Retina (tissue), 1 donor: ENCODE data around the gene MTRFR.
"Not testable (repeated sequence)": the region's sequence is repeated elsewhere in the genome, so short reads cannot be mapped to it uniquely, and the experiment has no call there.

Experiments used
- DNase-seq: peaks from one replicate; pipeline ENCODE4 v3.0.0-alpha.2; 2016

The MTRFR gene

GRCh38 chr12:123232807-123233504 lies at the start of gene MTRFR, which contains the start of gene MPHOSPH9:
MTRFR (plus strand) TSS chr12:123233436; CDS start chr12:123253675, 20,239 bp downstream.
MPHOSPH9 (minus strand) TSS chr12:123233141; CDS start chr12:123230364, 2,777 bp downstream.
- DNase-seq = peak; percentile 100

- no peak for DNase-seq
These were observed 45.6 kb upstream of the MTRFR start for GRCh38 chr12:123187637-123188036.

- DNase-seq = no peak
These were observed 33.3 kb upstream of the MTRFR start for GRCh38 chr12:123199936-123200335.

GRCh38 chr12:123200414-123200813 lies 32.8 kb upstream of the MTRFR start:
- no peak for DNase-seq

GRCh38 chr12:123206794-123207193 lies 26.4 kb upstream of the MTRFR start:
- not testable (repeated sequence) for DNase-seq

GRCh38 chr12:123207815-123208214 lies 25.4 kb upstream of the MTRFR start:
- not testable (repeated sequence) for DNase-seq

DNA sequence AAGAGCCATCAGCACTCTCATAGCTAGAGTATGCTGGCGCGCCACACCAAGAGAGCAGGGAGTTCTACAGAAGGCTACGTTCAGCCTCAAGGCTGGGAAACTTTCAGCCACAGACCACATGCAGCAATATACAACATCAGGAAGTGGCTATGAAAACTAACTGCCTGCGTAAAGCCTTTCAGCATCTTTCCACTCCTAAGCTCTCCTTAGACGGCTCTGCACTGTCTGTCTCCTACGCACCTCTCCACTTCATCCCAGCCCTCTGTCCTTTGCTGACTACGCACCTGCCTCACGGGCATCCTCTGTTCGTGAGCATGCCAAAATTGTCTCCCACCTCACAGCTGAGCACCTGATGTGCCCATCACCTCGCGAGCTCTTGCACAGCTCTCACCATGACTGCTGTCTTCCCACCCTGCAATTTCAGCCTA lies 10.0 kb upstream of the MTRFR start:
- DNase-seq = no peak

GRCh38 chr12:123225443-123225842 lies 7.8 kb upstream of the MTRFR start:
- DNase-seq = no peak

GRCh38 chr12:123227581-123228258 lies 5.5 kb upstream of the MTRFR start:
- no peak for DNase-seq

DNA sequence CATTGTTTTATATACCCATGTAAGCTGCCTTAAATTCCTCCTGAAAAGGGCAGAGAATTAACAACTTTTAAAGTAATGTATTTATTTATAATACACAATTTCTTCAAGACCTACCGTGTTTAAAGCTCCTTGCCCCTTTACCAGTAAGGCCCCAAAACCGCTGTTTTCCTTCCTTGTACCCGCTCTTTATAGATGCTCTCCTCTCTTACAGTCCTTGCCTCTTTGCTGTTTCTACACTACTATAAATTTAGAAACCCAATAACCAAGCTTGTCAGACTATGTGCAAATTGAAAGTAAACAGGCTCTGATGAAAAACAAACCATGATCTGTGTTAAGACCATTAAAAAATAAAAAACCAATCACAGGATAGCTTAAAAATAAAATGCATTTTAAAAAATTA lies 4.2 kb upstream of the MTRFR start:
- DNase-seq = no peak

- DNase-seq = no peak
These were observed 1.3 kb upstream of the MTRFR start for GRCh38 chr12:123231931-123232330.

GRCh38 chr12:123232472-123232806 lies 797 bp upstream of the MTRFR start:
- no peak for DNase-seq

DNA sequence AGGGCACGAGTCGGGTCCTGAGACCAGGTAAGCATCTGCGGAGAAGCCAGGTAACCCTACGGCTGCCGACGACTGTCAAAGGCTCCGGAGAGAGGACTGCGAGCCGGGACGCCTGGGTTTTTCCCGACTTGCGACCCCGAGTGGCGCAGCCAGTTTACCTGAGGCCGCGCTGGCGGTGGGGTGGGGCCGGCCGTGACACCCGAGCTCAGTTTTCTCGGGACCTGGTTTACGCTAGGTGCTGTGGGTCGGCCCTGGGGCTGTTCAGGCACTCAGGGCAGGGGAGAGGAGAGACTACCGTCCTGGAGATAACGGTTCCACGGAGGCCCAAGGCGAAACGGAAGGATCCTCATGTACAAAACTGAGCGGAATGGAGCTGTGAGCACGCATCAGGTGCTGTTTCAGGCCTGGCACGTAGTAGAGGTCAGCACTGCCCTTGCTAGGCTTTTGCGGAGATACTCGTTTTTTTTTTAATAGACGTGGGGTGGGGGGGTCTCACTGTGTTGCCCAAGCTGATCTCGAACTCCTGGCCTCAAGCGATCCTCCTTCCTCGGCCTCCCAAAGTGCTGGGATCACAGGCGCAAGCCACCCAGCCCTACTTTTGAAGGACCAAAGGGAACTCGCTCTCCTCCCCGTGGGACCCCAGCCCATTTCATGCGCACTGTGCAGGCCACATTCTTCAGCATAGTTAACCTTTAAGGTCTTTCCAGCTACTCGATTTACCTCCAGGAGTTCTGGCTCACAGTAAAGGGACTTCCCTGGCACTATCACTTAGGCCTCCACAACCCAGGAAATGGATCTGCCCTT lies 471 bp downstream of the MTRFR start:
- DNase-seq = no peak

DNA sequence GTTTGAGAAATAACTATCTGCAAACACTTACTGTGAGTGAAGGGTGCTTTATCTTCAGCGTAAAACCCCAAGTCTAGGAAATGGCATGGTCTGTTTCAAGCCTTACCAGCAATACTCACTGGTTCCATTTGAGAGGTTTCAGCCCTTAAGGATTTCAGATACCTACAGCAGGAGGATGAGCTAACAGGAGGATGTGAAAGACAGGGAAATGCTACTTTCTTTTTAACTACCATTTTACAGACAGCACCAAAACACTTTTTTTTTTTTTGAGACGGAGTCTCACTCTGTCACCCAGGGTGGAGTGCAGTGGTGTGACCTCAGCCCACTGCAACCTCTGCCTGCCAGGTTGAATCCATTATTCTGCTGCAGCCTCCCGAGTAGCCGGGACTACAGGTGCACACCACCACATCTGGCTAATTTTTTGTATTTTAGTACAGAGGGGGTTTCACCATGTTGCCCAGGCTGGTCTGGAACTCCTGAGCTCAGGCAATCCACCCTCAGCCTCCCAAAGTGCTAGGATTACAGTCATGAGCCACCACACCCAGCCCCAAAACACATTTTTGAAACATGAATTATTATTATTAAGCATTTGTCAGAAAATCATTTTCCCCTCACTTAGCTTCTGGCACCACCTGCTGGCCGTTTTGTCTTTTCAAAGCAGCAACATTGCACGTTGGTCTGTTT lies 4.6 kb downstream of the MTRFR start:
- DNase-seq = peak; percentile 45

- DNase-seq = no peak
These were observed 5.1 kb downstream of the MTRFR start for GRCh38 chr12:123238330-123238682.

GRCh38 chr12:123238961-123239360 lies 5.7 kb downstream of the MTRFR start:
- DNase-seq = no peak

DNA sequence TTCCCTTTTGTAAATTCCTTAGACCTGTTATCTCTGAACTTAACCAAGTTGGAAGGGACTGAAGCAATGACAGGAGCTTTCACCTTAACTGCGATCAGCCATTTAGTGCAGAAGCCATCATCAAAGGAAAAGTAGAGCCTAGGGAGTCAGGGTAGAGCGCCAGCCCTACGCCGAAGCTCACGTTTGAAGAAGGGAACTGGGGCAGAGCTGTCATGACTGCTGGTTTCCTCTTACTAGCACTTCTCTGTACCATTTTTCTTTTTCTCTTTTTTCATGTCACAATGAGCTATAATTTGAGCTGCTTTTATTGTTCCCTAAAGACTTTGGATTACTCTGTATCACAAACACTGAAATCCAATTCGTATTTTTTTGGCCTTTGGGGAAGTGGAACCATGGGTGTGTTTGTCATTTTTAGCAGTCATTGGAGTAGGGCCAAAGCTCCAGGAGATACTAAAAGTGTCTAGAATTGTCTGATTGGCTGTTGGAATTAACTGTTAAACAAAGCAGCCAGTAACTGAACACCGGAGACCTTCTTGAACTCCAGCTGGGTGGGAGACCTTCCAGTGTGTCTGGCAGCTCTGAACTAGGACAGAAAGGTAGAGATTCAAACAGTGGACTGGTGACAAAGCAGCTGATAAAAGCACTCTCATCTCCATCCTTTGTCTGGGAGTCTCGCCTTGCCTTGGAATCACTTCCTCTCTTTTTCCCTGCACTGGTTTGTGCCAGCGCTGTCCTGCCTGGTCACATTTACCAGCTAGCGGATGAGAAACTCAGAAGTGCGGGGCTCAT lies 9.1 kb downstream of the MTRFR start:
- DNase-seq = no peak

- no peak for DNase-seq
These were observed 10.5 kb downstream of the MTRFR start for GRCh38 chr12:123243671-123244262.

GRCh38 chr12:123245678-123246077 lies 12.4 kb downstream of the MTRFR start:
- no peak for DNase-seq

GRCh38 chr12:123248129-123248528 lies 14.9 kb downstream of the MTRFR start:
- DNase-seq = not testable (repeated sequence)

GRCh38 chr12:123248996-123249741 lies 15.9 kb downstream of the MTRFR start:
- DNase-seq = not testable (repeated sequence)
